ENCODE data around the gene PLET1. TPM values are rescaled to one million over a fixed set of nuclear protein-coding genes. Genes with fewer than 3 reads are reported as not detected.

Gene PLET1, protein sequence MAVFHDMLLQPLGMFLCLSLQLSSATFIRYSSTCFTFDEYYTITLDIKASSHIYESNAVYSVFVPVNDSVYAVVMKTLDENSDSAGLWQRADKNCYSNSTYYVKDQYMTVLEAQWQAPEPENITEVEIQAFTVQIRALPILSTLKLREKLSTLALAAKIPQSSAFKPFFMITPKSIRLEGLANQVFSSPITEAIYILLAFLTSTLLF
- total RNA-seq: not detected in 2 replicates

DNA sequence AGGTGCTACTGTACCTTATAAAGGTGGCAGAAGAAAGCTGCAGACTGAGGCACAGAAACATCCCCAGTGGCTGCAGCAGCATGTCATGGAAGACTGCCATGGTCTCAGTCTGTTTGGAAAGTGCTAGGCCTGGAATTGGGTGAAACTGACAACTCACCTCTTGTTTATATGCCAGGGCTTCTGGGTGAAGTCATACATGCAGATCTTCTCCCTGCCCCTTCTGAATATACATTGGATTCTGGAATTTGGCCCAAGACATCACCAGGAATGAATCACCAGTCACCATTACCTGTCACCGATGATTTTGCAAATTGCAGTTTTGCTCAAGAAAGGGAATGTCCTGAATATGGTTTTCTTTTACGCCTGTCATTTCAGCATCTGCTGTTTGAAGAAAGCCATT lies at the start of gene PLET1:
Gene PLET1 (minus strand): TSS at position 371 of the 400 bp plus-strand sequence. CDS start 271 bp downstream, at position 100.

DNA sequence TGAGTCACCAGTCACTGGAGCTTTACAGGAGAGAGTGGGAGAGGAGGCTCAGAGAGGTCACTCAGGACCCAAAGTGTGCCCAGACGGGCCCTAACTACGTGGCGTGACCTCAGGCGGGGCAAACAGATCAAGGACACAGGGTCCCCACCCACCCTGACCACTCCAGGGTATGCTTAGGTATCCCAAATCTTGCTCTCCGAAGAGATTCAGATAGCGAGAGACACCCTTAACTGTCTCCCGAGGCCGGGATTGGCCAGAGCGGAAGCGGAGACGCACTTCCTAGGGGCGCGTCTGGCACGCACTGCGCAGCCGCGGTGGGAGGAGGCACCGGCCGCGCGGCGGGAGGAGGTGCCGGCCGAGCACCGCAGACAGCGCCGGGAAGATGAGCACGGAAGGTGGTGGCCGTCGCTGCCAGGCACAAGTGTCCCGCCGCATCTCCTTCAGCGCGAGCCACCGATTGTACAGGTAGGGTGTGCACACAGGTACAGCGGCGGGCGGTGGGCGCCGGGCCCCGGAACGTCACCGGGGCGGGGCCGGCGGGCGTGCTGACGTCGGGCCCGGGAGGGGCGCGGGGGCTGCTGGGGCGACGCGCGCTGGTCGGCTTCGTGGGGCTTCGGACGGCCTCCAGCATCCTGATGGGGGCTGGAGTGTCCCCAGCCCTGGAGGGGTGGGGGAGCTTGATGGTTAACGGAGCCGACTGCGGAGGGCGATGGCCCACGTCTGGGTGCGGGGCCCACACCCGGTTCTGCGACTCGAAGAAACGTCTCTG lies 34.4 kb downstream of the PLET1 start, which contains the start of gene PTS:
Gene PTS (plus strand): TSS at position 367 of the 769 bp plus-strand sequence. CDS start 16 bp downstream, at position 383.

Other genes with a start within 250 kb of the PLET1 start
- 33.7 and 38.3 TPM in 2 replicates for gene DLAT, start 235.5 kb downstream of the PLET1 start, total RNA-seq
- 0.39 and 1.3 TPM in 2 replicates for gene PIH1D2, start 186.8 kb downstream of the PLET1 start, total RNA-seq
- gene NKAPD1, start 186.6 kb downstream of the PLET1 start, total RNA-seq: 11.1 and 14.9 TPM in 2 replicates
- 30.9 and 42.5 TPM in 2 replicates for gene TIMM8B, start 174.1 kb downstream of the PLET1 start, total RNA-seq
- 86.8 and 103 TPM in 2 replicates for gene SDHD, start 174.0 kb downstream of the PLET1 start, total RNA-seq
- 31.6 and 49.2 TPM in 2 replicates for gene IL18, start 96.8 kb downstream of the PLET1 start, total RNA-seq
- not detected in 2 replicates for gene TEX12, start 93.5 kb downstream of the PLET1 start, total RNA-seq
- 0.80 and 3.7 TPM in 2 replicates for gene BCO2, start 85.3 kb downstream of the PLET1 start, total RNA-seq
- 48.8 and 78.2 TPM in 2 replicates for gene PTS, start 34.4 kb downstream of the PLET1 start, total RNA-seq

All from hair follicular keratinocyte (primary cell).